ENCODE results near the gene SREK1.

DNA sequence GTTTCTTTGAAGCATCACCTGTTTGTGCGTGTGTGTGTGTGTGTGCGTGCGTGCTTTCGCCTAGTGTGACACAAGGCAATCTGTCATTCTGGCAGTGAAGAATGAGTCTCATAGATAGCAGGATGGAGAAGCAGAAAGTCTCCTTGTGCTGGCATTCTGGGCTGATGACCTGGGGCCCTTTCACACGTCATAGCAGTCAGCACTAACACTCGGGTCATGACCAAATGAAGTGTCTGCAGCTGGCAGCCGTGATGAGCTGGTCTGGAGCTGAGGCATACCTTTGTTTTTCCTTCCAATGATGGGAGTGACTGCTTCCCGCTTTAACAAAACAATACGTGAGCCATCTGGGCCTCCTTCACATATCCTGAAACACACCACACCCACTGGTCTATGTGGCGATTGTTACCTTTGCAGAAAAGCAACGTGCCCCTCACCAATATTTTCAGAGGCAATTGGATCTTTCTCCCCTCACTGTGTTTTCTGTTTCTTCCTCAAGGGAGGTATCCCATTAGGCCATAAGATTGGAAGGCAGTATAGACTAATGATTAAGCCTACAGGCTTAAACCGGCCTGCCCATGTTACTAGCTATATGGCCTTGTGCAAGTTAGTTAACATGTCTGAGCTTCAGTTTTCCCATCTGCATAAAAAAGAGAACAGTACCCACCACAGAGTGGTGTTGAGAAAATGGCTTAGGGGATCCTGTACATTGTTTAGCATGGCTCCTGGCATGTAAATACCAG, 88.8 kb downstream of the SREK1 start:
- TF ChIP-seq, protein P1, sequence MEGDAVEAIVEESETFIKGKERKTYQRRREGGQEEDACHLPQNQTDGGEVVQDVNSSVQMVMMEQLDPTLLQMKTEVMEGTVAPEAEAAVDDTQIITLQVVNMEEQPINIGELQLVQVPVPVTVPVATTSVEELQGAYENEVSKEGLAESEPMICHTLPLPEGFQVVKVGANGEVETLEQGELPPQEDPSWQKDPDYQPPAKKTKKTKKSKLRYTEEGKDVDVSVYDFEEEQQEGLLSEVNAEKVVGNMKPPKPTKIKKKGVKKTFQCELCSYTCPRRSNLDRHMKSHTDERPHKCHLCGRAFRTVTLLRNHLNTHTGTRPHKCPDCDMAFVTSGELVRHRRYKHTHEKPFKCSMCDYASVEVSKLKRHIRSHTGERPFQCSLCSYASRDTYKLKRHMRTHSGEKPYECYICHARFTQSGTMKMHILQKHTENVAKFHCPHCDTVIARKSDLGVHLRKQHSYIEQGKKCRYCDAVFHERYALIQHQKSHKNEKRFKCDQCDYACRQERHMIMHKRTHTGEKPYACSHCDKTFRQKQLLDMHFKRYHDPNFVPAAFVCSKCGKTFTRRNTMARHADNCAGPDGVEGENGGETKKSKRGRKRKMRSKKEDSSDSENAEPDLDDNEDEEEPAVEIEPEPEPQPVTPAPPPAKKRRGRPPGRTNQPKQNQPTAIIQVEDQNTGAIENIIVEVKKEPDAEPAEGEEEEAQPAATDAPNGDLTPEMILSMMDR (IDR thresholded peaks at IDR 0.05), result no peak
- no peak for TF ChIP-seq POLR2A (IDR thresholded peaks at IDR 0.05)
